ENCODE measurements around the gene DGKQ.
A peak's percentile ranks its signal among the peaks of the same experiment; 100 is the strongest.

DGKQ gene

GRCh38 chr4:996030-996996 lies 22.9 kb upstream of the DGKQ start:
- intact Hi-C loops (cut with DNase I): no loop called here
- DNase-seq: no peak

DNA sequence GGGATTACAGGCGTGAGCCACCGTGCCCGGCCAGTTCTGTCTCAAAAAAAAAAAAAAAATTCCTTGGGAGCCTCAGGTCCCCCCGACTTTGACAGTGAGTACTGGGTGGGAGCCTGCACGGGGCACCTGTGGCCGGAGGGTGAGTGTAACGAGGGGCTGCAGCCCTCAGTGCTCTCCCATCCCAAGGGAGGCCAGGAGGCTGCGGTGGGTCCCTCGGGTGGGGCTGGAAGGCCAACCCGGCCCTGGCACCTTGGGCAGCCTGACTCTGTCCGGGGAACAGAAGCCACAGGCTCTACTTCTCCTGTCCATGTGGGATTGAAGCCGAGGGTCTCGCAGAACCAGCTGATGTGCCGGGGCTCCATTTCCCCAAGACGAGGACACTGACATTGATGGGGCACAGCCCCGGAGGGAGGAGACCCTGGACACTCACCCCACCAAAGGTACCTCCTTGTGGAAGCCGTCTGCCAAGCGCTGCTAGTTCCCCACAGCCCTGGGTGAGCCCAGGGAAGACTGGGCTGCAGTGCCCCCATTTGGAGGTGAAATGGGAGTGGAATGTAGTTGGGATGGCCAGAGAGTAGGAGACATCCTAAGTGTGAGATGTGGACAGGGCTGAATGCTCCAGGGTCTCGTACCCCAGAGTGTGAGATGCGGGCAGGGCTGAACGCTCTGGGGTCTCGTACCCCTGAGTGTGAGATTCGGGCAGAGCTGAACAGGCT lies 22.1 kb upstream of the DGKQ start:
- intact Hi-C loops (cut with DNase I): no loop called here
- DNase-seq: no peak

- peak in 2 of 10 donors; percentile 69 to 83 for DNase-seq
- intact Hi-C loops (cut with DNase I): no loop called here
These were observed 20.0 kb upstream of the DGKQ start, which contains the start of gene SLC26A1 for GRCh38 chr4:993111-994029. SLC26A1 (minus strand) TSS chr4:993404; CDS start chr4:991703, 1,701 bp downstream.

DNA sequence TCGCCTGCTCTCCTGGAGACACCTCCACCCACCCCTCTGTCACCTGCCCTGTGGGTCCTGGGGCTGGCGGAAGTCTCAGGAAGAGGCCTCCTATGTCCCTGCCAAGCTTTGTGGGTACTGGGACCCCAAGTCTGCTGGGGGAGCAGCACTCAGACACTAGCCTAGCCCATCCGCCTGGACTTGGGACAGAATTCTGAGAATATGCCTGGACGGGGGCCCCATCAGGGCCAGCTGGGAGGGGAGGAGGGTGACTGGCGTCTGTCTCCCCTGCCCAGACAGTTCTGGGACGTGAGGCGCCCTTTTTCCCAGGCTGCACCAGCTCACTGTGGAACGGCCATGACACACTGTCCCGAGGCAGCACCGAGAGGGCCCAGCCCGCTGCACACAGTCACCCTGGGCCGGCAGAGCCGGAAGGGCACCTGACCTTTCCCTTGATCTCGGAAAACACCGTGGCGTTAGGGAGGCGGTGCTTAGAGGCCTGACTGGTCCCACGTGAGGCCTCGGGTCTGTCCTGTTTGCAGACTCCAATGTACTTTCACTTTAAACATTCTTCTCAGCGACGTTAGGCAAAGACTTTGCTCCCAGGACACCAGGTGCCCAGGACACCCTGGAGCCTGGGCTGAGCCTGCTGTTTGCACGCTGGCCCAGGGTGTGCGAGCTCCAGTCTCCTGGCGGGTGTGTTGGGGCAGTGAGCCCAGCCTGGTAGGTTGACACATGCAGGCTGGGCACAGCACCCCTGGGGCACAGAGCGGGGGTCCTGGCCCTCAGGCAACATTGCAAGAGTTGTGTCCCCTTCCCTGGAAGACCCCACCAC lies 19.1 kb upstream of the DGKQ start:
- DNase-seq: peak in 1 of 10 donors; percentile 80
- intact Hi-C loops (cut with DNase I): no loop called here

DNA sequence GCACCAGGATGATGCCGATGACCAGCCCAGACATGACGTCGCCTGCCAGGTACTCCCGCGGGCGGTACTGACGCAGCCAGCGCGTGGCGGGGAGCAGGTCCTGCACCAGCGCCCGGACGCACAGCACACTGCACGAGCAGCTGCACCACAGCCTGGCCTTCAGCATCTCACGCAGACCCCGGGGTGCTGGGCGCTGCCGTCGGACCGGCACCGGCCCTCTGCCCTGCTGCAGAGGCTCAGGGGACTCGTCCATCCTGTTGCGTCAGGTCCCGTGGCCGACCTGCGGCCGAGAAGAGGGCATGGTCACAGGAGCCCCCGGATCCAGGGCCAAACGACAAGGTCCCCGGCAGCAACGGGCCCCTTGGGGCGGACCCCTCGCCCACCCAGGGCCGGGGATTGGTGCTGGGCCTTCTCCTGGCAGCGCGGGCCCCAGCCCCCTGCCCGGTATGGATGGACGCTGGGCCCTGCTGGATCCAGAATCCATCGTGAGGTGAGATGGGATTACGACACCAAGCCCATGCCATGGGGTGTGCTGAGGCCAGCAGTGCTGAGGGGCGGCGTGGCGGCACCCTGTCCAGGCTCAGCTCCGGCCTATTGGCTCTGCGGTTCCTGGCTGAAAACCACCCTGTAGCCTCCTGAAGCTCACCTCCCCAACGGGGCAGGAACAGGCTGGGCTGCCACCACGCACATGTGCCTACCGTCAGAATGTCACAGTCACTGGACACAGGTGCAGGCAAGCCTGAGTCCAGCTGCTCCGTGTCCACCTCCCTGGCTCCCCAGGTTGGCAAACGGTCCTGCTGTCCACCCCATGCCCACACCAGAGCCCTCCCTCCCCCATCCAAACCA lies 18.3 kb upstream of the DGKQ start:
- intact Hi-C loops (cut with DNase I): no loop called here
- peak in 1 of 10 donors; percentile 84 for DNase-seq

- intact Hi-C loops (cut with DNase I): no loop called here
- DNase-seq: peak in 1 of 10 donors; percentile 80
These were observed 17.5 kb upstream of the DGKQ start for GRCh38 chr4:990746-991367.

DNA sequence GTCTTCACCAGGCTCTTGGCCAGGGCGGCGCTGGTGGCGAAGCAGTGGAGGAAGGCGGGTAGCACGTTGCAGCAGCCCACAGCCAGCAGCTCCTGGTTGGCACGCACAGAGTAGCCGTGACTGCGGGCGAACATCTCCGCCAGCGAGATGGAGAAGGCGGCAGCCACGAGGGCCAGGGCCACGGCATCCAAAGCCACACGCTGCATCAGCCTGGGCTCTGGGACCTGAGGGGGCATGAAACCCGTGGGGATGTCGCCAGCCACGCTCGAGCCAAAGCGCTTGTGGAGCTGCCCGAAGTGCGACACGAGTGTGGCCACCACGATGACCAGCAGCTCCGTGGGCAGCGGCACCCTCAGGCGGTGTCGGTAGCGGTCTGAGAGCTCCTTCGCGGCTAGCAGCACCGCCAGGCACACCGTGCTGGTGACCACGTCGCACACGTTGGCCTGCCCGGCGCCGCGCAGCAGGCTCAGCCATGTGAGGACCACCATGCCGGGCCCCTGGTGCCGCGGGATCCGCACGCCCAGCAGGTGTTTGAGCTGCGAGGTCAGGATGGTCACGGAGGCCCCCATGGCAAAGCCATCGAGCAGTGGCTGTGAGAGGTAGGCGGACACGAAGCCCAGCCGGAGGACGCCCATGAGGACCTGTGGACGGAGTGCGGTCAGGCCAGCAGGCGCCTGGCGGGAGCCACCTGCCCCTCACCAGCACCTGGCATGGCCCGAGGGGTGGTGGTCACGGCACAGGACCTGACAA lies 16.5 kb upstream of the DGKQ start:
- peak in 1 of 10 donors; percentile 83 for DNase-seq
- intact Hi-C loops (cut with DNase I): loop anchor here (10.0 kb wide), 1 partner anchor 245 kb away; no protein-coding TSS in a partner anchor

DNA sequence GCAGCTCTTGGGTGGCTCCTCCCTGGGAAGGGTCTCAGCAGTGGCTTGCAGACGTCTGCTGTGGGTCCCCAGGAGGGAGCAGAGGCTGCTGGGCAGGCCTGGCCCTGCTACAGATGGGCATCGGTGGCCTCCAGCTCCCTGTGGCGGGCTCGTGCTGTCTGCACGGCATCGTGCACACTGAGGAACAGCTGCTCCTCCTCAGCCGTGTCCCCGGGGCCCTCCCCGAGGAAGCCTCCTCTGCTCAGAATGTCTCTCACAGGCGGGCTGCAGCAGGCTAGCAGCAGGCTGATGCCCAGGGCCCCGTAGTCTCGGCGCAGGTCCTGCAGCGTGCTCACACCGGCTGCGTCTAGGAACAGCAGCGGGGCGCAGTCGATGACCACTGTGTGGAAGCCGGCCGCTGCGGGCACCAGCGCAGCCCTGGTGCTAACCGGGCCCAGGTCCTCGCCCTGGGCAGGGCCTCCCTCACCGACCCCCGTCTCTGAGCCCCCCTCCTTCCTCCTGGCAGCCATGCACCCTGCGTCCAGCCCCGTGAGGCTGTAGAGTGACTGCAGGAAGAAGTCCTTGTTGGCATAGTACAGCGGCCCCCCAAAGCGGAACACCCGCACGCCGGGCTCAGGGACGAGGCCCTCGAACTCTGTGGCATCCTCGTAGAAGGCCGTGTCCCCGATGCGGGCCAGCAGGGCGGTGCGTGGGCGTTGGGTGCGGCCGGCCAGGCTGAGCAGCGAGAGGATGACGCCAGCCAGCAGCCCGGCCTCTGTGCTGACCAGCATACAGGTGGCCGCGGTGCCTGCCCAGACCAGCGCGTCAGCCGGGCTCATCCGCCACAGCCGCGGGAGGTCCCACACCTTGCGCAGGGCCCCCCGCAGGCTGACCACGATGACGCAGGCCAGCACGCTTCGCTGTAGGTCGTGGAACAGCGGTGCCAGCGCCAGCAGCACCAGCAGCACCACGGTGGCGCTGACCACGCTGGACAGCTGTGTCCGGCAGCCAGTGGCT lies 15.7 kb upstream of the DGKQ start:
- intact Hi-C loops (cut with DNase I): loop anchor here (10.0 kb wide), 1 partner anchor 244 kb away; no protein-coding TSS in a partner anchor
- DNase-seq: no peak

- intact Hi-C loops (cut with DNase I): loop anchor here (10.0 kb wide), 1 partner anchor 243 kb away; no protein-coding TSS in a partner anchor
- DNase-seq: peak in 1 of 10 donors; percentile 82
These were observed 14.5 kb upstream of the DGKQ start for GRCh38 chr4:987624-988513.

GRCh38 chr4:986879-987623 lies 13.7 kb upstream of the DGKQ start, which contains the start of gene IDUA:
IDUA (plus strand) TSS chr4:987044; CDS start chr4:987085, 41 bp downstream.
- intact Hi-C loops (cut with DNase I): loop anchor here (10.0 kb wide), 1 partner anchor 242 kb away; no protein-coding TSS in a partner anchor

DNA sequence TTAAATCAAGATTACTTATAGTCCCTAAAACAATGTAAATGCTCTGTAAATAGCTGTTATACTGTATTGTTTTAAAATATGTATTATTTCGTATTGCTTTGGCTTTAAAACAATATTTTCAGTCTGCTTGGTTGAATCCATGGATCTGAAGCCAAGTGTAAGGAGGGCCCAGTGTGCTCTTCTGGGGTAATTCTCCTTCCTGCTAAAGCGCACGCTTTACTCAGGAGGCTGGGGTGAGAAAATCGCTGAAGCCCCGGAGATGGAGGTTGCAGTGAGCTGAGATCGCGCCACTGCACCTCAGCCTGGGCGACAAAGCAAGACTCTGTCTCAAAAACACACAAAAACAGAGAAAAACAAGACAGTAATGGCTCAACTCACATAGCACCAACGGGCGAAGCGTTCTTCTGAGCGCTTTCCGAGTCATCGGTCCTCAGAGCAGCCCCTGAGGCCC lies 13.1 kb upstream of the DGKQ start:
- no peak for DNase-seq
- intact Hi-C loops (cut with DNase I): loop anchor here (10.0 kb wide), 1 partner anchor 242 kb away; no protein-coding TSS in a partner anchor

More at GRCh38 chr4:986879-987623, 13.7 kb upstream of the DGKQ start, which contains the start of gene IDUA:
- peak; percentile 80 to 98 (median 88) for DNase-seq

DNA sequence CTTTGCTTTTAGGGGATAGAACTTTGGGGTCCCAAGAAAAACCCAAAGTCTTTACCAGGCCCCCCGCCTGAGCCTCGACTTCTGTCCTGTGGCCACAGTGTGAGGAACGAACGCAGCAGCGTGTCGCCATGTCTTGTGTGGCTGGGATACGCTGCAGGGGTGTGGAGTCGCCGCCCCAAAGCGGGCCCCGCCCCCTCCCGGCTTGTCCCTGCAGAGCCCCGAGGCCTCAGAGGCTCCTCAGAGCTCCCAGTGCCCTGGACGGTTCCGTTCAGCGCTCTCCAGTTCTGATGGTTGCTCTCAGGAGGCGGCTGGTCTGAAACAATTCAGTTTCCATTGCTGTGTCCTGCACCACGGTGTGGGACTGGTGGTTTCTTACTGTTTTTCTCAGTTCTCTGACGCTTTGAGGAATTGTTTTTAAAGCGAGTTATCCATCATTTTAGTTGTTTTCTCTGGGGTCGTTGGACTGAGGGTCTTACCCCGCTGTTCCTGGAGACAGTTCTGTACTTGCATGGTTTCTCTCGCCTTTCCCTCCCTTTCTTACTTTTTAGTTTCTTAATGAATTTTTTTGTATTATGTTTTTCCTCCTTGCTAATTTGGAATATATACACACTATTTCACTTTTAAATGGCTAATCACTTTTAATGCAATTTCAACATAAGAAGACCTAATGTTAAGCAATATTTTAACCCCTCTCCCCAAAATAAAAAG lies 11.9 kb upstream of the DGKQ start:
- peak in 2 of 10 donors; percentile 31 to 83 for DNase-seq
- intact Hi-C loops (cut with DNase I): loop anchor here (10.0 kb wide), 1 partner anchor 240 kb away; no protein-coding TSS in a partner anchor
